IMR-90 (cell line): ENCODE data around the gene COL25A1. TPM values are rescaled to one million over a fixed set of nuclear protein-coding genes. Genes with fewer than 3 reads are reported as not detected.

ENCODE experiments used
- ATAC-seq: fragments of 200-7000 bp; cut with Tn5 transposase; 2 replicates; pipeline ENCODE4 v1.9.1; 2020; ENCODE audit warnings: low read depth, mild to moderate bottlenecking, moderate library complexity
- BruUV-seq: library from RNA; stranded (reverse); fragments of 400-500 nt; replicated peaks from 2 replicates; lab custom pipeline; 2021; lab: Mats Ljungman, UMichigan
- CTCF ChIA-PET: fragments of 300-600 bp; formaldehyde crosslinking; extraction: SDS; loops from one replicate; lab custom pipeline; 2021; ENCODE audit warnings: antibody characterized with exemption; lab: Yijun Ruan, JAX
- POLR2A ChIA-PET: fragments of 300-600 bp; sonication (Branson Sonifier 250); formaldehyde crosslinking; loops from one replicate; lab custom pipeline; 2022; ENCODE audit warnings: antibody characterized with exemption; ENCODE audit not compliant: unreplicated experiment; lab: Charles Lee
- DNase-seq: peaks from one replicate; pipeline ENCODE4 v3.0.0; 2013
- H2AFZ ChIP-seq: replicated peaks from 2 replicates; pipeline ENCODE3; 2013; ENCODE audit warnings: low read length, mild to moderate bottlenecking; ENCODE audit not compliant: poor library complexity
- H2AK5ac ChIP-seq: 2 replicates; pipeline ENCODE4 v1.6.1; 2013; ENCODE audit warnings: low read depth, low read length, inconsistent platforms
- H2AK9ac ChIP-seq: replicated peaks from 2 replicates; pipeline ENCODE3; 2013; ENCODE audit warnings: mild to moderate bottlenecking, low read depth, low read length, moderate library complexity; ENCODE audit not compliant: poor library complexity
- H2BK120ac ChIP-seq: 2 replicates; pipeline ENCODE4 v1.6.1; 2013; ENCODE audit warnings: low read depth, low read length, inconsistent platforms
- H2BK15ac ChIP-seq: 3 replicates; pipeline ENCODE4 v1.6.1; 2013; ENCODE audit warnings: low read depth, low read length, inconsistent platforms
- H2BK20ac ChIP-seq: 2 replicates; pipeline ENCODE4 v1.6.1; 2013; ENCODE audit warnings: low read depth, mild to moderate bottlenecking, inconsistent platforms, low read length, moderate library complexity
- H2BK5ac ChIP-seq: 2 replicates; pipeline ENCODE4 v1.6.1; 2013; ENCODE audit warnings: mild to moderate bottlenecking, low read depth, low read length, inconsistent platforms; ENCODE audit not compliant: poor library complexity, severe bottlenecking
- H3K14ac ChIP-seq: replicated peaks from 2 replicates; pipeline ENCODE4 v1.6.1; 2013; ENCODE audit warnings: low read depth, low read length, inconsistent platforms
- H3K18ac ChIP-seq: 2 replicates; pipeline ENCODE4 v1.6.1; 2013; ENCODE audit warnings: low read depth, low read length, control low read depth
- H3K23ac ChIP-seq: 2 replicates; pipeline ENCODE4 v1.6.1; 2013; ENCODE audit warnings: low read depth, low read length, inconsistent platforms
- H3K27ac ChIP-seq: 2 replicates; pipeline ENCODE4 v1.5.1; 2013; ENCODE audit warnings: mild to moderate bottlenecking, control low read depth, low read length; ENCODE audit not compliant: insufficient read depth
- H3K27me3 ChIP-seq: 2 replicates; pipeline ENCODE4 v1.6.1; 2013; ENCODE audit warnings: low read length; ENCODE audit not compliant: control insufficient read depth, insufficient read depth
- H3K36me3 ChIP-seq: 2 replicates; pipeline ENCODE4 v1.6.1; 2013; ENCODE audit warnings: low read length, mixed read lengths; ENCODE audit not compliant: control insufficient read depth, insufficient read depth
- H3K4ac ChIP-seq: 2 replicates; pipeline ENCODE4 v1.6.1; 2013; ENCODE audit warnings: low read depth, low read length, inconsistent platforms
- H3K4me1 ChIP-seq: 2 replicates; pipeline ENCODE4 v1.6.1; 2013; ENCODE audit warnings: low read length, mixed read lengths; ENCODE audit not compliant: control insufficient read depth, insufficient read depth
- H3K4me2 ChIP-seq: 2 replicates; pipeline ENCODE4 v1.6.1; 2013; ENCODE audit warnings: low read depth, mild to moderate bottlenecking, control low read depth, low read length, moderate library complexity
- H3K4me3 ChIP-seq: 2 replicates; pipeline ENCODE4 v1.5.1; 2013; ENCODE audit warnings: low read depth, mild to moderate bottlenecking, control low read depth, low read length, moderate library complexity; ENCODE audit not compliant: insufficient read depth
- H3K56ac ChIP-seq: 2 replicates; pipeline ENCODE4 v1.6.1; 2013; ENCODE audit warnings: low read length, inconsistent platforms; ENCODE audit not compliant: insufficient read depth; ENCODE audit errors: extremely low read depth
- H3K79me1 ChIP-seq, 2 experiments: 2 replicates each; pipeline ENCODE4 v1.6.1; 2013; ENCODE audit warnings: low read length in 2 of 2, inconsistent platforms in 1 of 2, low read depth in 1 of 2
- H3K9ac ChIP-seq: 2 replicates; pipeline ENCODE4 v1.6.1; 2013; ENCODE audit warnings: low read depth, low read length, control low read depth
- H3K9me1 ChIP-seq: 2 replicates; pipeline ENCODE4 v1.6.1; 2013; ENCODE audit warnings: low read length, inconsistent platforms; ENCODE audit not compliant: insufficient read depth
- H3K9me3 ChIP-seq: 2 replicates; pipeline ENCODE4 v1.6.1; 2013; ENCODE audit warnings: low read length; ENCODE audit not compliant: control insufficient read depth, insufficient read depth
- H4K20me1 ChIP-seq: 2 replicates; pipeline ENCODE4 v1.6.1; 2013; ENCODE audit warnings: low read length, inconsistent platforms; ENCODE audit not compliant: insufficient read depth
- H4K5ac ChIP-seq: 2 replicates; pipeline ENCODE4 v1.6.1; 2013; ENCODE audit warnings: mild to moderate bottlenecking, low read depth, low read length, control low read depth
- H4K8ac ChIP-seq, 2 experiments: 2 replicates each; pipeline ENCODE4 v1.6.1; 2013; ENCODE audit warnings: low read depth in 2 of 2, low read length in 2 of 2, control low read depth in 1 of 2, inconsistent platforms in 1 of 2
- H4K91ac ChIP-seq: 2 replicates; pipeline ENCODE4 v1.6.1; 2013; ENCODE audit warnings: low read depth, low read length, inconsistent platforms; ENCODE audit not compliant: insufficient read depth
- BHLHE40 ChIP-seq: fragments of 150-350 bp; IDR thresholded peaks from 2 replicates; pipeline ENCODE4 v1.6.1; 2016; ENCODE audit warnings: mild to moderate bottlenecking, low read depth, low read length
- CEBPB ChIP-seq: IDR thresholded peaks from 2 replicates; pipeline ENCODE4 v1.6.1; 2012; ENCODE audit warnings: low read depth, low read length, improper control_type of control experiment
- CHD1 ChIP-seq: IDR thresholded peaks from 2 replicates; pipeline ENCODE4 v1.6.1; 2012; ENCODE audit warnings: low read depth, low read length, improper control_type of control experiment
- CTCF ChIP-seq: conservative IDR thresholded peaks from 2 replicates; pipeline ENCODE4 v1.5.1; 2012; ENCODE audit warnings: mild to moderate bottlenecking, low read depth, low read length, improper control_type of control experiment
- MAFK ChIP-seq: IDR thresholded peaks from 2 replicates; pipeline ENCODE4 v1.6.1; 2012; ENCODE audit warnings: low read depth, low read length, improper control_type of control experiment
- MXI1 ChIP-seq: IDR thresholded peaks from 2 replicates; pipeline ENCODE4 v1.6.1; 2012; ENCODE audit warnings: low read depth, mild to moderate bottlenecking, low read length, moderate library complexity, borderline replicate concordance
- RFX5 ChIP-seq: IDR thresholded peaks from 2 replicates; pipeline ENCODE4 v1.8.0; 2012; ENCODE audit warnings: low read depth, mild to moderate bottlenecking, low read length, moderate library complexity
- SMC3 ChIP-seq: fragments of 150-350 bp; IDR thresholded peaks from 2 replicates; pipeline ENCODE4 v1.6.1; 2016; ENCODE audit warnings: low read depth, mild to moderate bottlenecking, antibody characterized with exemption, low read length, moderate library complexity
- WGBS, 2 experiments: methylation state at CpG; one replicate each; pipeline versions ENCODE4 v1.1.5 to v1.1.7; 2013; ENCODE audit warnings: missing lambda C conversion rate in 2 of 2; ENCODE audit not compliant: insufficient read length in 1 of 2; ENCODE audit errors: extremely low coverage in 2 of 2; 5-methylcytosine and 5-hydroxymethylcytosine counted together
- dilution Hi-C: fragments of 300-500 bp; cut with HindIII; formaldehyde crosslinking; loops from one replicate; pipeline ENCODE4 v1.14.3; 2018; ENCODE audit warnings: low sequenced_read_pairs; ENCODE audit not compliant: unreplicated experiment
- in situ Hi-C: fragments of 300-500 bp; cut with MboI; formaldehyde crosslinking; loops from 3 replicates; pipeline ENCODE4 v1.14.3; 2019; ENCODE audit warnings: low sequenced_read_pairs, inconsistent platforms, mixed read lengths
- intact Hi-C: fragments of 100-400 bp; cut with micrococcal nuclease; formaldehyde crosslinking; loops from 2 replicates; pipeline ENCODE4 v1.10.0; 2022
- polyA plus RNA-seq, 3 experiments: library from polyadenylated mRNA; depleted of rRNA; stranded (reverse); fragments of >200 nt; gene quantifications; 2 replicates each; pipeline ENCODE4 v1.2.3, GENCODE V29; 2012; ENCODE audit warnings: low replicate concordance in 1 of 3
- total RNA-seq: library from RNA; depleted of rRNA; stranded (reverse); fragments of >200 nt; gene quantifications from 2 replicates; pipeline ENCODE4 v1.2.3, GENCODE V29; 2012

The COL25A1 gene
- total and polyA plus RNA-seq, 2 of the 4 experiments (the other 2 are of a cell fraction): under 0.01 to 0.05 TPM

- Histone ChIP-seq H3K27me3 (no peaks in the 10 kb centered on the region), H2BK120ac (no peak overlapping the region), H2AK5ac (no peak overlapping the region), H3K23ac (no peak overlapping the region), H2BK15ac (no peak overlapping the region), H2BK20ac (no peak overlapping the region), H3K4me3 (no peak overlapping the region), H4K91ac (no peak overlapping the region), H3K14ac (no peak overlapping the region), H3K4me1 (peaks cover 2% of the 10 kb centered on the region; the same call in 1 of the 2 replicates), H3K4ac (no peak overlapping the region), H4K8ac (no peak overlapping the region; a peak in 1 of 4 replicates), H2BK5ac (no peak overlapping the region), H3K36me3 (no peaks in the 10 kb centered on the region), H4K5ac (no peak overlapping the region), H3K18ac (no peak overlapping the region), H2AK9ac (no peak overlapping the region), H3K79me1 (no peaks in the 10 kb centered on the region), H4K20me1 (no peaks in the 10 kb centered on the region), H3K4me2 (no peak overlapping the region), H3K9ac (no peak overlapping the region), H3K56ac (no peak overlapping the region), H2AFZ (no peak overlapping the region), H3K9me1 (no peaks in the 10 kb centered on the region), H3K9me3 (no peaks in the 10 kb centered on the region), H3K27ac (no peak overlapping the region)
- intact Hi-C loops (no loop called here), dilution Hi-C loops (no loop called here), in situ Hi-C loops (no loop called here)
- CTCF ChIA-PET: no interaction called here
- TF ChIP-seq CEBPB (no peak), SMC3 (no peak), RFX5 (no peak), MAFK (no peak), BHLHE40 (no peak), CTCF (no peak), MXI1 (no peak), CHD1 (no peak)
- POLR2A ChIA-PET: no interaction called here
- no peak for ATAC-seq
- no CpG with 5 or more reads among the region's 3 CpGs for WGBS, 2 experiments
- no peak for DNase-seq
- BruUV-seq: no TSS peak
Observed at GRCh38 chr4:108878806-108879205, 423.7 kb downstream of the COL25A1 start.
